Measurements from ENCODE around the gene GRIN1.
A peak's percentile ranks its signal among the peaks of the same experiment; 100 is the strongest.

Gene GRIN1

GRCh38 chr9:137198051-137198901 lies 59.3 kb downstream of the GRIN1 start:
- DNase-seq = no peak

DNA sequence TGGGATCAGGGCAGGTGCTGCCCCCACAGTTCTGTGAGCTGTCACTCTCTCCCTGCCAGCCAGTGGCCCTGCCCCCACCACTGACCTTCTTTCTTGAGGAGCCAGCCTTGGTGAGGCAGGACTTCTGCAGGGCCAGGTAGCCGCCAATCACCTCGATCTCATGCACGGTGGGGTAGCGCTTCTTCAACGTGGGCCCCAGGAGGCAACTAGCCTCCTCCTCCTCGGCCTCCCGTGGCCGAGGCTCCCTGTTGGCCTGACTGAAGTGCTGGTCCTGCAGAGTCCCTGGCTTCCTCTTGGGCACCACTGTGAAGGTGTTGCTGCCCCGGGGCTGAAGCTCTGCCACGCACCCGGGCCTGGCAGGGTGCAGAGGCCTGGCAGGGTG lies 59.9 kb downstream of the GRIN1 start:
- DNase-seq = no peak

GRCh38 chr9:137199411-137200121 lies 60.6 kb downstream of the GRIN1 start:
- no peak for DNase-seq

- peak; percentile 97 for DNase-seq
These were observed 61.6 kb downstream of the GRIN1 start, which contains the start of gene TPRN for GRCh38 chr9:137200311-137201204. TSS of gene TPRN (minus strand) at chr9:137200741. CDS start at chr9:137200711, 30 bp downstream.

- DNase-seq = no peak
These were observed 62.4 kb downstream of the GRIN1 start for GRCh38 chr9:137201205-137201868.

DNA sequence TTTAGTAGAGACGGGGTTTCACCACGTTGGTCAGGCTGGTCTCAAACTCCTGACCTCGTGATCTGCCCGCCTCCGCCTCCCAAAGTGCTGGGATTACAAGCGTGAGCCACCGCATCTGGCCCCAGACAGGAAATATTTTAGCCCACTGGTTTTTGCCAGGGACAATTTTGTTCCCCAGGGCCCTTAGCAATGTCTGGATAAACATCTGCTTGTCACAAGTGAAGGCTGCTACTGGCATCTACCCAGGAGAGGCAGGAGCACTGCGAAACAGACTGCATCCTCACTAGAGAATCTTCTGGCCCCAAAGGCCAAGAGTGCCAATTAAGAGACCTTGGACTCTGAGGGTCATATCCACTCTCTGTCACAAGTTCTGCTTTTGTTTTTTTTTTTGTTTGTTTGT lies 64.0 kb downstream of the GRIN1 start:
- no peak for DNase-seq

DNA sequence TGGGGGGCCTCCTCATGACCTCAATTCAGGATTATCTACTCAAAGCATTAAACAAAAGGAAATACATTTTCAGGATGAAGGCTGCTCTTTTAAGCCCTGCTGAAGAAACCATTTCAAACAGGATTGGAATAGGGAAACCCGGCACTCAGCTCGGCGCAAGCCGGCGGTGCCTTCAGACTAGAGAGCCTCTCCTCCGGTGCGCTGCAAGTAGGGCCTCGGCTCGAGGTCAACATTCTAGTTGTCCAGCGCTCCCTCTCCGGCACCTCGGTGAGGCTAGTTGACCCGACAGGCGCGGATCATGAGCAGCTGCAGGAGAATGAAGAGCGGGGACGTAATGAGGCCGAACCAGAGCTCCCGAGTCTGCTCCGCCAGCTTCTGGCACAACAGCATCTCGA lies 65.8 kb downstream of the GRIN1 start:
- DNase-seq = no peak

DNA sequence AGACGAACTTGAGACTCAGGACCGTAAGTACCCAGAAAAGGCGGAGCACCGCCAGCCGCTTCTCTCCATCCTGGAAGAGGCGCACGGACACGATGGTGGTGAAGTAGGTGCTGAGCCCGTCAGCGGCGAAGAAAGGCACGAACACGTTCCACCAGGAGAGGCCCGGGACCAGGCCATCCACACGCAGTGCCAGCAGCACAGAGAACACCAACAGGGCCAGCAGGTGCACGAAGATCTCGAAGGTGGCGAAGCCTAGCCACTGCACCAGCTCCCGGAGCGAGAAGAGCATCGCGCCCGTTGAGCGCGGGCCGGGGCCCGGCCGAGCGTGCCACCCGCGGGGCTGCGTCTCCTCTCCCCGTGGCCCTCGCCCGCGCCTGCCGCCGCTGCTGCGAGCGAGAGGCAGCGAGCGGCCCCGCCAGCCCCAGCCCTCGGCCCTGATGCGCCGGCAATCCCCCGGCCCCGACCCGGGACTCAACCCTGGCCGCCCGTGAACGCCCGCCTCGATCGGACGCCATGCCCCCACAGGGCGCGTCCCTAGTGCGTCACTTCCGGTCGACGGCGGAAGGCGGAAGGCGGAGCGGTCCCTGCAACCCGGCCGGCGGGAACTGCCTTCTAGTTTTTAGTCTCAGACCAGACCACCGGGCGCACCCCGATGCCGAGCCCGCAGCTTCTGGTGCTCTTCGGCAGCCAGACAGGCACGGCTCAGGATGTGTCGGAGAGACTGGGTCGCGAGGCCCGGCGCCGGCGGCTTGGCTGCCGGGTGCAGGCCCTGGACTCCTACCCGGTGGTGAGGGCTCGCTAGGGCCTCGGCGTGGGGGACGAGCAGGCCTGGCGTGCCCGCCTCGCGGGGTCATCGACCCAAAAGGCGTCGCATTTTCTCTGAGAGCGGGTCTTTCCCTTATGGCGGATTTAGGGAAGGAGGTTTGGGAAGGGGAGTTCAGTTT lies 66.4 kb downstream of the GRIN1 start, which contains the start of the genes NDOR1 and TMEM203:
Gene NDOR1 (plus strand): TSS at position 575 of the 944 bp plus-strand sequence. CDS start 78 bp downstream, at position 653.
Gene TMEM203 (minus strand): TSS at position 523 of the 944 bp plus-strand sequence. CDS start 234 bp downstream, at position 289.
- peak; percentile 51 for DNase-seq

DNA sequence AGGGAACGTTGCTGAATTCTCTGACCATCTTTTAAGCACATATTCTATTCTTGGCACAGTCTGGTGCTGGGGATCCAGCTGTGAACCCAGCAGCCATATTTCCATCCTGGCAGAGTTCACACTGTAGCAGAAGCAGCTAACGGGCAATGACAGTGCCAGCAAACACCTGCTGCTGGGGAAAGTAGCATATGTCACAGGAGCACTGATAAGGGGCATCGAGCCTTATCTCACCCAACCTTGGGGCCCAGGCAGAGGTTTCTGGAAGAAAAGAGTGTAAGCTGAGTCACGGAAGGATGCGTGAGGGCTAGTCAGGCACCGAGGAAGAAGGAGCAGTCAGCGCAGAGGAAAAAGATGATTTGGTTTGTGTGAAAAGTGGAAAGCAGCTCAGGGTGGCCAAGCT lies 67.6 kb downstream of the GRIN1 start:
- DNase-seq = no peak

- DNase-seq = no peak
These were observed 72.6 kb downstream of the GRIN1 start for GRCh38 chr9:137211532-137211931.

DNA sequence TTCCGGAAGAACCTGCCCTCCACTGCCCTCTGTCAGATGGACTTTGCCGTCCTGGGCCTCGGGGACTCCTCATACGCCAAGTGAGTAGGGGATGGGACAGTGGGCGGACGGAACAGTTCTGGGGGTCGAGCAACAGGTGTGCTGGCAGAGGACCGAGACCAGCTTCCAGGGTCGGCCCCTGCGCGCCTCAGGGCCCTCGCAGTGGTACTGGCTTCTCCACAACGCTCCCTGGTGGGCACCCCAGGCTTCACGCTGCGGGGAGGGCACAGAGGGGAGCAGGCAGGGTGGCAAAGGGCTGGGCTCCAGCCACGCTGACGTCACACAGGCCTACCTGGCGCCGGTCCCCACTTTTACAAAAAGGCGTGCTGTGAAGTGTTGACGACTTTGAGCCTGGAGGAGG lies 73.6 kb downstream of the GRIN1 start:
- no peak for DNase-seq

DNA sequence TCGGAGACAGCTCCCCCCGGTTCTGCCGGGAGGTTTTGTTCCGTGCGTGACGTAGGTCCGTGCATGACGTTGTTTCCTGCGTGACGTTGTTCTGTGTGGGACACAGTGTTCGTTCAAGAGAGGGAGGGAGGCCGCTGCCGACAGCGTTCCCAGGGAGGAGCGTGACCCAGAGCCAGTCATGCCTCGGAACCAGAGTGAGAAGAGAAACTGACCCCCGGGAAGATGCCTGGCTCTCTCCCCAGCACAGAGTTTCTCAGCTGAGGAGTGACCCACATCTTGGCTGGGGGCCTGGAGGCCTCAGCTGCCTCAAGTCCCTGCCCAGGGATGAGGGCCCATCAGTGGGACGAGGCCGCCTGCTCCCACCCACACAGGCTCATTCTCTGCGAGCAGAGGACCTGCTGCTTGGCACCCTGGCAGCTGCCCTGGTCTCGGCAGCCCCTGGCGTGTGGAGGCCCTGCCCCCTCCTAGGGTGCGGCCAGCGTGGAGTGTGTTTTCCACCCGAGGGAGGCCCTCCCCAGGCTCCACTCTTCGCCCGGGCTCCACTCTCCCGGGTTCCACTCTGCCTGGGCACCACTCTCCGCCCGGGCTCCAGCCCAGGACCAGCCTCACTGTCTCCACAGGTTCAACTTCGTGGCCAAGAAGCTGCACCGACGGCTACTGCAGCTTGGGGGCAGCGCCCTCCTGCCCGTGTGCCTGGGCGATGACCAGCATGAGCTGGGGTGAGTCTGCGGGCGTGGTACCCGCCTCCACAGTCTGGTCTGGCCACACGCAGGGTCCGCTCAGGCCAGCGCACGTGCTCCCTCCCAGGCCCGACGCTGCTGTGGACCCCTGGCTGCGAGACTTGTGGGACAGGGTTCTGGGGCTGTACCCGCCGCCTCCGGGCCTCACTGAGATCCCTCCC lies 74.5 kb downstream of the GRIN1 start:
- DNase-seq = no peak

GRCh38 chr9:137214620-137215019 lies 75.7 kb downstream of the GRIN1 start:
- no peak for DNase-seq

GRCh38 chr9:137215196-137215986 lies 76.4 kb downstream of the GRIN1 start:
- DNase-seq = no peak

GRCh38 chr9:137216188-137216965 lies 77.4 kb downstream of the GRIN1 start:
- no peak for DNase-seq

DNA sequence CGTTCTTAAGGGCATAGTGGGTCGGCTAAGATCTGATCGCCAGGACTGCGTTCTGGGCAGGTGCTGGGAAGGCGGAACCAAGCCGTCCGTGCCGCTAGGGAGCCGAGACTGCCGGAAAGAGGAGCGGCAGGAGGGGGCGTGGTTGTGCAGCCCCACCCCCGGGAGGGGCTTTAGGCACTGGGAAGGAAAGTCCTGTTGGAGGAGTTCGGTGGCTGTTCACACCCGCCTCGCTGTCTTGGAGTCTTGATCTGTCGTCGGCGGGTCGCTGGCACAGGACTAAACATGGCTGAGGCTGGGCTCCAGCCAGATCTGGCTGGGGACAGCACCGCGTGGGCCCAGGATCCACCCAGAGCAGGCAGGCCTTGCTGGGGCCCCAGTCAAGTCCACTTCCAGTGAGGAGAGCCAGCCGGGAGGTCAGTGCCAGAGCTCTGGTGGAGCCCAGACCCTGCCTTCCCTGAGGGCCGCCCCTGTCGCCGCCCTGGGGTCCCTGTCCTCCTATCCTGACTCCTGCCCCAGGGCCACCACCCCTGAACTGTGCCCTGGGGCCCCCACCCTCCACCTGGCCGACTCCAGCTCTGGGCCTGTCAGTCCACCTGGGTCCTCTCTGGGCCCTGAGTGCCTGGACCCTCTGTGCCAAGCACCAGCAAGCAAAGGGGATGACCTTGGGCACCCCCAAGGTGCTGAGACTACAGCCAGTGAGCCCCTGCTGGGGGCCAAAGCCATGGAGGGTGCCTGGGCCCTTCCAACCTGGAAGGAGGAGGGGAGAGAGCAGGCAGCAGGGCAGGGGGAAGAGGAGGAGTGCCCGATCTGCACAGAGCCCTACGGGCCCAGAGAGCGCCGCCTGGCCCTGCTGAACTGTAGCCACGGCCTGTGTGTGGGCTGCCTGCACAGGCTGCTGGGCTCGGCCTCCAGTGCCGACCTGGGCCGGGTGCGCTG lies 78.6 kb downstream of the GRIN1 start:
- no peak for DNase-seq

DNA sequence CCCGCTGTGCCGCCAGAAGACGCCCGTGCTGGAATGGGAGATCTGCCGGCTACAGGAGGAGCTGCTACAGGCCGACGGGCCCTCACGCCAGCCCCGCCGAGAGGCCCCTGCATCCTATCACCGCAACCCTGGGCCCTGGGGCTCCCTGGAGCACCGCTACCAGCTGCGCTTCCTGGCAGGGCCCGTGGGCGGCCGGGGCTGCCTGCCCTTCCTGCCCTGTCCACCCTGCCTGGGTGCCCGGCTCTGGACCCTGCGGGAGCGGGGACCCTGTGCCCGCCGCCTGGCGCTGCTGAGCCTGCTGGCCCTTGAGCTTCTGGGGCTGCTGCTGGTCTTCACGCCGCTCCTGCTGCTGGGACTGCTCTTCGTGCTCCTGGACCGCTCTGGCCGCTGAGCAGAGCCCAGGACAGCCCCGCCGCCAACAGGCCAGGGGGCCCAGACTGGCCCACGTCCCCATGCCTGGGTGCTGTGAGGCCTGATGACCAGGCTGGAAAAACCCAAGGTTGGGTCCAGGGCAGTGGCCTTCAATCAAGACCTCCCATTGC lies 79.3 kb downstream of the GRIN1 start:
- DNase-seq = no peak

Measured in NCI-H1694 (cell line).